ENCODE measurements around the gene TFF2.
A peak's percentile ranks its signal among the peaks of the same experiment; 100 is the strongest.

TFF2 gene

GRCh38 chr21:42383331-42383730 is 32.5 kb upstream of the TFF2 start:
- DNase-seq: no peak

GRCh38 chr21:42382915-42383314 is 32.1 kb upstream of the TFF2 start:
- DNase-seq: no peak

GRCh38 chr21:42381347-42381984 is 30.7 kb upstream of the TFF2 start:
- DNase-seq: peak; percentile 52

GRCh38 chr21:42379426-42380215 is 28.8 kb upstream of the TFF2 start:
- DNase-seq: no peak

- DNase-seq: no peak
Measured at GRCh38 chr21:42378418-42378817, 27.6 kb upstream of the TFF2 start.

- no peak for DNase-seq
Measured at GRCh38 chr21:42377951-42378340, 27.2 kb upstream of the TFF2 start.

- DNase-seq: no peak
Measured at GRCh38 chr21:42377211-42377950, 26.6 kb upstream of the TFF2 start.

- DNase-seq: no peak
Measured at GRCh38 chr21:42376338-42376982, 25.7 kb upstream of the TFF2 start.

- no peak for DNase-seq
Measured at GRCh38 chr21:42375966-42376337, 25.2 kb upstream of the TFF2 start.

- no peak for DNase-seq
Measured at GRCh38 chr21:42375506-42375905, 24.7 kb upstream of the TFF2 start.

GRCh38 chr21:42374864-42375499 is 24.2 kb upstream of the TFF2 start:
- DNase-seq: no peak

GRCh38 chr21:42374457-42374856 is 23.7 kb upstream of the TFF2 start:
- no peak for DNase-seq

- DNase-seq: no peak
Measured at GRCh38 chr21:42373908-42374455, 23.2 kb upstream of the TFF2 start.

GRCh38 chr21:42373196-42373907 is 22.6 kb upstream of the TFF2 start:
- no peak for DNase-seq

- no peak for DNase-seq
Measured at GRCh38 chr21:42370894-42371654, 20.3 kb upstream of the TFF2 start.

- DNase-seq: no peak
Measured at GRCh38 chr21:42369821-42370220, 19.0 kb upstream of the TFF2 start.

- no peak for DNase-seq
Measured at GRCh38 chr21:42367367-42368165, 16.8 kb upstream of the TFF2 start.

GRCh38 chr21:42366292-42367010 is 15.7 kb upstream of the TFF2 start, which contains the start of gene TFF1:
Gene TFF1 (minus strand): TSS chr21:42366535. CDS start chr21:42366495, 40 bp downstream.
- no peak for DNase-seq

- DNase-seq: no peak
Measured at GRCh38 chr21:42365770-42366169, 15.0 kb upstream of the TFF2 start.

Measured in GF-D8 (cell line).